ENCODE measurements around the gene ABCB11. TPM values are rescaled to one million over a fixed set of nuclear protein-coding genes. Genes with fewer than 3 reads are reported as not detected.

The ABCB11 gene
- total and polyA plus RNA-seq, 10 of the 15 experiments (the other 5 are each of a cell fraction or from before 2014, with no cell fraction given) = not detected

- RAD21 ChIA-PET (ENCODE audit: unreplicated experiment) = no interaction called here
- WGBS (ENCODE audit: insufficient coverage, insufficient replicate concordance, low lambda C conversion rate, missing lambda C conversion rate) = 25% methylated on average over 1 of the region's 1 CpG
- H4K20me1 ChIP-seq (ENCODE audit: control insufficient read depth, insufficient read depth) = no peaks in the 10 kb centered on the region
- H3K9me3 ChIP-seq (replicated peaks; ENCODE audit: control insufficient read depth, insufficient read depth, low read length) = no peaks in the 10 kb centered on the region
- H3K27me3 ChIP-seq (replicated peaks in 1 of 2; ENCODE audit: control insufficient read depth in 2 of 2, insufficient read depth in 2 of 2, low read length in 1 of 2) = peaks cover 2 to 3% of the 10 kb centered on the region in 2 experiments; a peak in 3 of 4 replicates
- no peak overlapping the region for H3K4me2 ChIP-seq (ENCODE audit: control insufficient read depth, insufficient read depth)
- in situ Hi-C loops (cut with MboI) (no loop called here), intact Hi-C loops (cut with micrococcal nuclease; ENCODE audit: unreplicated experiment) (no loop called here)
- no peak overlapping the region for H3K9ac ChIP-seq (ENCODE audit: control insufficient read depth, insufficient read depth, low read length)
- POLR2A ChIA-PET = no interaction called here
- ATAC-seq (no peak), DNase-seq (ENCODE audit: low read depth, low spot score) (no peak), FAIRE-seq (no peak)
- CTCF ChIA-PET = no interaction called here
- H3K4me1 ChIP-seq (ENCODE audit: control insufficient read depth, insufficient read depth, low read length) = no peaks in the 10 kb centered on the region
- no peaks in the 10 kb centered on the region for H3K36me3 ChIP-seq (ENCODE audit: control insufficient read depth in 2 of 2, insufficient read depth in 2 of 2, low read length in 1 of 2)
- no peak overlapping the region for H3K27ac ChIP-seq (ENCODE audit: control insufficient read depth, insufficient read depth)
- TF ChIP-seq, protein P1, sequence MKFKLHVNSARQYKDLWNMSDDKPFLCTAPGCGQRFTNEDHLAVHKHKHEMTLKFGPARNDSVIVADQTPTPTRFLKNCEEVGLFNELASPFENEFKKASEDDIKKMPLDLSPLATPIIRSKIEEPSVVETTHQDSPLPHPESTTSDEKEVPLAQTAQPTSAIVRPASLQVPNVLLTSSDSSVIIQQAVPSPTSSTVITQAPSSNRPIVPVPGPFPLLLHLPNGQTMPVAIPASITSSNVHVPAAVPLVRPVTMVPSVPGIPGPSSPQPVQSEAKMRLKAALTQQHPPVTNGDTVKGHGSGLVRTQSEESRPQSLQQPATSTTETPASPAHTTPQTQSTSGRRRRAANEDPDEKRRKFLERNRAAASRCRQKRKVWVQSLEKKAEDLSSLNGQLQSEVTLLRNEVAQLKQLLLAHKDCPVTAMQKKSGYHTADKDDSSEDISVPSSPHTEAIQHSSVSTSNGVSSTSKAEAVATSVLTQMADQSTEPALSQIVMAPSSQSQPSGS (IDR thresholded peaks at IDR 0.05; ENCODE audit: low read length) = no peak
- TF ChIP-seq NBN (IDR thresholded peaks at IDR 0.05) = no peak
- no peak for TF ChIP-seq ATF3 (IDR thresholded peaks at IDR 0.05; ENCODE audit: borderline replicate concordance, extremely low read depth, low read depth, low read length)
- TF ChIP-seq ZNF207 (IDR thresholded peaks at IDR 0.05; ENCODE audit: borderline replicate concordance) = no peak
- no peak for TF ChIP-seq PAX8 (IDR thresholded peaks at IDR 0.05)
- TF ChIP-seq GABPA (IDR thresholded peaks at IDR 0.05; ENCODE audit: low read depth) = no peak
- no peak for TF ChIP-seq ZSCAN29 (IDR thresholded peaks at IDR 0.05)
- TF ChIP-seq, protein P2, sequence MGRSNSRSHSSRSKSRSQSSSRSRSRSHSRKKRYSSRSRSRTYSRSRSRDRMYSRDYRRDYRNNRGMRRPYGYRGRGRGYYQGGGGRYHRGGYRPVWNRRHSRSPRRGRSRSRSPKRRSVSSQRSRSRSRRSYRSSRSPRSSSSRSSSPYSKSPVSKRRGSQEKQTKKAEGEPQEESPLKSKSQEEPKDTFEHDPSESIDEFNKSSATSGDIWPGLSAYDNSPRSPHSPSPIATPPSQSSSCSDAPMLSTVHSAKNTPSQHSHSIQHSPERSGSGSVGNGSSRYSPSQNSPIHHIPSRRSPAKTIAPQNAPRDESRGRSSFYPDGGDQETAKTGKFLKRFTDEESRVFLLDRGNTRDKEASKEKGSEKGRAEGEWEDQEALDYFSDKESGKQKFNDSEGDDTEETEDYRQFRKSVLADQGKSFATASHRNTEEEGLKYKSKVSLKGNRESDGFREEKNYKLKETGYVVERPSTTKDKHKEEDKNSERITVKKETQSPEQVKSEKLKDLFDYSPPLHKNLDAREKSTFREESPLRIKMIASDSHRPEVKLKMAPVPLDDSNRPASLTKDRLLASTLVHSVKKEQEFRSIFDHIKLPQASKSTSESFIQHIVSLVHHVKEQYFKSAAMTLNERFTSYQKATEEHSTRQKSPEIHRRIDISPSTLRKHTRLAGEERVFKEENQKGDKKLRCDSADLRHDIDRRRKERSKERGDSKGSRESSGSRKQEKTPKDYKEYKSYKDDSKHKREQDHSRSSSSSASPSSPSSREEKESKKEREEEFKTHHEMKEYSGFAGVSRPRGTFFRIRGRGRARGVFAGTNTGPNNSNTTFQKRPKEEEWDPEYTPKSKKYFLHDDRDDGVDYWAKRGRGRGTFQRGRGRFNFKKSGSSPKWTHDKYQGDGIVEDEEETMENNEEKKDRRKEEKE (IDR thresholded peaks at IDR 0.05) = no peak
- no peak for TF ChIP-seq CREM (IDR thresholded peaks at IDR 0.05; ENCODE audit: low read depth)
- no peak for TF ChIP-seq MAX (IDR thresholded peaks at IDR 0.05; ENCODE audit: low read depth, low read length)
- no peak for TF ChIP-seq NFXL1 (IDR thresholded peaks at IDR 0.05; ENCODE audit: borderline replicate concordance)
- no peak for TF ChIP-seq KDM1A (IDR thresholded peaks at IDR 0.05; ENCODE audit: borderline replicate concordance)
- TF ChIP-seq RUNX3 (IDR thresholded peaks at IDR 0.05; ENCODE audit: low read length) = no peak
- no peak for TF ChIP-seq SREBF2 (IDR thresholded peaks at IDR 0.05; ENCODE audit: low read length)
- no peak for TF ChIP-seq CBFB (IDR thresholded peaks at IDR 0.05; ENCODE audit: low read depth)
- no peak for TF ChIP-seq DPF2 (IDR thresholded peaks at IDR 0.05)
- H3K4me3 ChIP-seq = no peak overlapping the region
- H2AFZ ChIP-seq (ENCODE audit: control insufficient read depth, low read depth, low read length) = no peak overlapping the region
- BruUV-seq (replicated peaks) = no TSS peak
- no peaks in the 10 kb centered on the region for H3K79me2 ChIP-seq (ENCODE audit: control insufficient read depth, insufficient read depth, low read length)
- SMC1A ChIA-PET (ENCODE audit: uncharacterized antibody, unreplicated experiment) = no interaction called here
Measured at GRCh38 chr2:168930242-168930641, 100.9 kb downstream of the ABCB11 start.

All from GM12878 (cell line).